ENCODE data around the gene LRP4. TPM values are rescaled to one million over a fixed set of nuclear protein-coding genes. Genes with fewer than 3 reads are reported as not detected.

The LRP4 gene
- polyA plus RNA-seq, 1 donor (not counting 4 experiments of a cell fraction or from before 2014, with no cell fraction given) = 3.4 TPM

DNA sequence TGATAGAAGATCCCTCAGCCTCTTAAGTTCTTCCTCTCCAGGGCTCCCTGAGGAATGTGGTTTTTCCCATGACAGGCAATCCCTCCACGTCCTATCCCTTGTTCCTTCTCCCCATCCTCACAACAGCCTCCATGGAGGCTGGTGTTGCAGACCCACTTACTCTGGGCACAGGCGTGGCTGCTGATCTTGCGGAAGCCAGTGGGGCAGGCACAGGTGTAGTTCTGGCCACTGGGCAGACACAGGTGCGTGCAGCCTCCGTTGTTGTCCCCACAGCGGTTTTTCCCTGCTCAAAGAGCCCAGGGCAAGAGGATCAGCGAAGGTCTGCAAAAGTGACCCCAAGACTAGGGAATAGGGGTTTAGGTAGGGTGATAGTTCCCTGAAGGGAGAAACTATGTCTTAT, 29.1 kb downstream of the LRP4 start:
- Histone ChIP-seq H3K4me1 (ENCODE audit: control insufficient read depth, extremely low read depth, insufficient read depth, low read length) (no peaks in the 10 kb centered on the region), H3K36me3 (ENCODE audit: control insufficient read depth in 2 of 2, extremely low read depth in 1 of 2, insufficient read depth in 2 of 2, low read length in 2 of 2) (peaks cover 3 to 10% of the 10 kb centered on the region in 2 experiments), H3K4me2 (ENCODE audit: control insufficient read depth, extremely low read depth, insufficient read depth, low read depth, low read length) (no peak overlapping the region), H3K9me3 (ENCODE audit: control insufficient read depth, low read depth, low read length) (no peaks in the 10 kb centered on the region), H3K9ac (ENCODE audit: control insufficient read depth, extremely low read depth, insufficient read depth, low read length) (no peak overlapping the region), H3K9me1 (ENCODE audit: control insufficient read depth, extremely low read depth, insufficient read depth, low read length) (no peaks in the 10 kb centered on the region), H2AFZ (ENCODE audit: control insufficient read depth, low read length) (no peak overlapping the region), H3K27me3 (ENCODE audit: control insufficient read depth, extremely low read depth, insufficient read depth, low read length) (no peaks in the 10 kb centered on the region), H3K27ac (ENCODE audit: control insufficient read depth, insufficient read depth, low read length) (no peak overlapping the region), H3K79me2 (ENCODE audit: control insufficient read depth, insufficient read depth, low read length) (no peaks in the 10 kb centered on the region), H4K20me1 (ENCODE audit: control insufficient read depth, extremely low read depth, insufficient read depth, low read length) (no peaks in the 10 kb centered on the region), H3K4me3 (ENCODE audit: control insufficient read depth in 2 of 3, extremely low read depth in 1 of 3, insufficient read depth in 2 of 3, low read depth in 1 of 3, low read length in 3 of 3) (no peak overlapping the region)
- no peak for TF ChIP-seq EZH2 (IDR thresholded peaks at IDR 0.05; ENCODE audit: low read length)
- no peak for TF ChIP-seq CTCF (optimal IDR thresholded peaks at IDR 0.05 in 1 of 3, IDR thresholded peaks at IDR 0.05 in 1 of 3, conservative IDR thresholded peaks at IDR 0.05 in 1 of 3; ENCODE audit: extremely low read depth in 1 of 3, insufficient read depth in 2 of 3, low read length in 3 of 3)
- DNase-seq (ENCODE audit: low read depth, low spot score) (no peak), FAIRE-seq (no peak)
- dilution Hi-C loops (cut with MboI; ENCODE audit: extremely low pct_ligation_motif_present, low sequenced_read_pairs) = no loop called here

DNA sequence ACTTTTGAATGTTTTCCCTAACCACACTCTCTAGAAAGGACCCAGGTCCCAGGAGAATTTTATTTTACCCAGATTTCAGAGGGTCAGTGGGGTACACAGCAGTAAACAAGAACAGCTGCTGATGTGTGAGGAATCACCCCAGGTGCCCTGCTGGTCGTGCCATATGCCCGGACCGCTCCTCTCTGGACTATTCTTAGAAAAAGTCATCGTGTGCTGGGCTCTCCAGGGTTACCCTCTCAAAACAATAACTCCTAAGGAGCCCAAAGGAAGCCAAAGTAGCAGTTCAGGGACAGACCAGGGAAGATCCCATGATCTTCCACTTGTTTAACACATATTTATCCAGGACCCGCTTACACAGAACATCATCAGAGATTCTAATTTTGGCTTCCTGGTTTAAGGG, 29.7 kb downstream of the LRP4 start:
- no peaks in the 10 kb centered on the region for H4K20me1 ChIP-seq (ENCODE audit: control insufficient read depth, extremely low read depth, insufficient read depth, low read length)
- H3K9ac ChIP-seq (ENCODE audit: control insufficient read depth, extremely low read depth, insufficient read depth, low read length) = no peak overlapping the region
- no peak for DNase-seq (ENCODE audit: low read depth, low spot score)
- no peaks in the 10 kb centered on the region for H3K79me2 ChIP-seq (ENCODE audit: control insufficient read depth, insufficient read depth, low read length)
- TF ChIP-seq CTCF (optimal IDR thresholded peaks at IDR 0.05 in 1 of 3, IDR thresholded peaks at IDR 0.05 in 1 of 3, conservative IDR thresholded peaks at IDR 0.05 in 1 of 3; ENCODE audit: extremely low read depth in 1 of 3, insufficient read depth in 2 of 3, low read length in 3 of 3) (no peak), EZH2 (IDR thresholded peaks at IDR 0.05; ENCODE audit: low read length) (no peak)
- no peak overlapping the region for H2AFZ ChIP-seq (ENCODE audit: control insufficient read depth, low read length)
- no peaks in the 10 kb centered on the region for H3K4me1 ChIP-seq (ENCODE audit: control insufficient read depth, extremely low read depth, insufficient read depth, low read length)
- no peaks in the 10 kb centered on the region for H3K27me3 ChIP-seq (ENCODE audit: control insufficient read depth, extremely low read depth, insufficient read depth, low read length)
- H3K9me1 ChIP-seq (ENCODE audit: control insufficient read depth, extremely low read depth, insufficient read depth, low read length) = no peaks in the 10 kb centered on the region
- H3K9me3 ChIP-seq (ENCODE audit: control insufficient read depth, low read depth, low read length) = no peaks in the 10 kb centered on the region
- no peak for FAIRE-seq
- H3K4me3 ChIP-seq (ENCODE audit: control insufficient read depth in 2 of 3, extremely low read depth in 1 of 3, insufficient read depth in 2 of 3, low read depth in 1 of 3, low read length in 3 of 3) = no peak overlapping the region
- H3K27ac ChIP-seq (ENCODE audit: control insufficient read depth, insufficient read depth, low read length) = no peak overlapping the region
- H3K36me3 ChIP-seq (ENCODE audit: control insufficient read depth in 2 of 2, extremely low read depth in 1 of 2, insufficient read depth in 2 of 2, low read length in 2 of 2) = peaks cover 4 to 10% of the 10 kb centered on the region in 2 experiments
- dilution Hi-C loops (cut with MboI; ENCODE audit: extremely low pct_ligation_motif_present, low sequenced_read_pairs) = no loop called here
- H3K4me2 ChIP-seq (ENCODE audit: control insufficient read depth, extremely low read depth, insufficient read depth, low read depth, low read length) = no peak overlapping the region

Data from keratinocyte (primary cell).